ENCODE measurements around the gene CHRND. TPM values are rescaled to one million over a fixed set of nuclear protein-coding genes. Genes with fewer than 3 reads are reported as not detected.

CHRND gene
- total and polyA plus RNA-seq, 11 donors, result not detected

GRCh38 chr2:232493701-232494474, 32.1 kb upstream of the CHRND start:
- intact Hi-C loops (cut with DNase I), result no loop called here
- H3K27ac ChIP-seq, result no peak overlapping the region
- H3K27me3 ChIP-seq, result peaks cover 0 to 4% (median 0%) of the 10 kb centered on the region in 9 donors

GRCh38 chr2:232494542-232494941, 31.4 kb upstream of the CHRND start:
- TF ChIP-seq CTCF (IDR thresholded peaks at IDR 0.05) (no peak), POLR2A (IDR thresholded peaks at IDR 0.05) (no peak)
- Histone ChIP-seq H3K27me3 (peaks cover 0 to 4% (median 0%) of the 10 kb centered on the region in 9 donors), H3K36me3 (no peaks in the 10 kb centered on the region), H3K27ac (no peak overlapping the region), H3K4me1 (no peaks in the 10 kb centered on the region), H3K4me3 (no peak overlapping the region), H3K9me3 (no peaks in the 10 kb centered on the region)
- 86 to 96% (median 93%) methylated on average over 4 to 5 of the region's 5 CpGs for WGBS, 4 donors
- ATAC-seq (no peak), DNase-seq (peak in 2 of 5 donors; percentile 13 to 48)
- intact Hi-C loops (cut with DNase I), result no loop called here

More at GRCh38 chr2:232493701-232494474, 32.1 kb upstream of the CHRND start:
- Histone ChIP-seq H3K4me1 (no peaks in the 10 kb centered on the region), H3K9me3 (no peaks in the 10 kb centered on the region), H3K4me3 (no peak overlapping the region), H3K36me3 (no peaks in the 10 kb centered on the region)
- TF ChIP-seq POLR2A (IDR thresholded peaks at IDR 0.05) (no peak), CTCF (IDR thresholded peaks at IDR 0.05) (no peak)
- DNase-seq, result peak in 2 of 5 donors; percentile 8 to 53
- no peak for ATAC-seq
- WGBS, 4 donors, result 73 to 80% (median 78%) methylated on average over 9 to 10 of the region's 10 CpGs

- Histone ChIP-seq H3K4me3 (no peak overlapping the region), H3K27ac (no peak overlapping the region), H3K4me1 (no peaks in the 10 kb centered on the region), H3K36me3 (no peaks in the 10 kb centered on the region), H3K27me3 (peaks cover 0 to 4% (median 0%) of the 10 kb centered on the region in 9 donors), H3K9me3 (no peaks in the 10 kb centered on the region)
- ATAC-seq (no peak), DNase-seq (peak in 1 of 5 donors; percentile 5)
- intact Hi-C loops (cut with DNase I), result no loop called here
- WGBS, 4 donors, result 90 to 93% (median 90%) methylated on average over 7 of the region's 7 CpGs
- TF ChIP-seq CTCF (IDR thresholded peaks at IDR 0.05) (no peak), POLR2A (IDR thresholded peaks at IDR 0.05) (no peak)
Observed at GRCh38 chr2:232495292-232495691, 30.7 kb upstream of the CHRND start.

DNA sequence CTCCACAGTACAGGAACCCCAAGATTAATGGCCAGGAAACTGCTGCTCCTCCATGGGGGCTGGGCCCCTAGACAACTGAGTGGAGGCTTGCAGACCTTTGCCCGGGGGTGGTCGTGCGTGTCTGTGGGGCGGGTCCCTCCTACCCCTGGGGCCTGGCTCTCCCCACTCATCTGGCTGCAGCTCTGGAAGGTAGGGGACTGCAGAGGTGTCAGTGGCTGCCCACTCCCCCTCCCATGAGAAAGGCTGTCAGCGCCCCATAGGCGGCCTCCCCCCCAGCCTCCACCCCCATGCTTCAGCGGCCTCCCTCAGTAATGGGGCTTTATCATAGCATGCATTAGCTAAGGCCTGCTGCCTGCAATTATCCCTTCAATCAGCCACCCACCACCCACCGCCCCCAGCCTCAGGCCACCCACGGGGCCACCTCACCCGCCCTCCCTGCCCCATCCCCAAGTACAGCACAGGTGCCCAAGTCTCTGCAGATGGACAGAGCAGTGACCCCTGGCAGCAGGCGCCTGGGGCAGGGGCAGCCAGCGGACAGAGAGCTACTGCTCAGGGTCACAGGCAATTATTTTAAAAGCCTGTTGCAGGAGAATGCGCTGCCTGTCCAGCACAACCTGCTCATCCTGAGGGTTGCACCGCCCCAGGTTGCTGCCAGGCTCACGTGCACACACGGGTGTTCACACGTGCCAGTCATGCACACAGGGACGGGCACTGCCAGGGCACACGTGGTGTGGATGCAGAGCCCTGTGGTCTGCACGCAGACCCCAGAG, 29.3 kb upstream of the CHRND start:
- no peaks in the 10 kb centered on the region for H3K9me3 ChIP-seq
- no peak for TF ChIP-seq POLR2A (IDR thresholded peaks at IDR 0.05)
- no peak for TF ChIP-seq CTCF (IDR thresholded peaks at IDR 0.05)
- 80 to 85% (median 81%) methylated on average over 4 to 20 of the region's 20 CpGs for WGBS, 4 donors
- H3K27me3 ChIP-seq, result peaks cover 0 to 3% (median 0%) of the 10 kb centered on the region in 9 donors
- no peak overlapping the region for H3K27ac ChIP-seq
- DNase-seq (peak in 1 of 5 donors; percentile 47), ATAC-seq (no peak)
- H3K4me3 ChIP-seq, result no peak overlapping the region
- H3K4me1 ChIP-seq, result peaks cover 0 to 4% (median 0%) of the 10 kb centered on the region in 12 donors
- intact Hi-C loops (cut with DNase I), result no loop called here
- no peaks in the 10 kb centered on the region for H3K36me3 ChIP-seq

Measured in heart left ventricle (tissue), 16 donors.